GM12892 (cell line): ENCODE measurements around the gene ITFG1.

Experiments used
- POLR2A ChIP-seq: IDR thresholded peaks from 2 replicates; pipeline ENCODE4 v1.6.1; 2011; ENCODE audit warnings: low read depth, low read length, control low read depth
- POLR2AphosphoS5 ChIP-seq: IDR thresholded peaks from 2 replicates; pipeline ENCODE4 v1.6.1; 2011; ENCODE audit warnings: low read depth, low read length, control low read depth

GRCh38 chr16:47395733-47396498 lies 64.9 kb downstream of the ITFG1 start:
- TF ChIP-seq POLR2A (no peak), POLR2AphosphoS5 (no peak)
